NOMO-1 (cell line): ENCODE results near the gene GRM1.

ENCODE experiments used
- DNase-seq, 2 experiments: peaks; one replicate each; lab custom pipeline; 2025; ENCODE audit not compliant: unreplicated experiment in 2 of 2; lab: John Stamatoyannopoulos, UW

GRM1 gene

DNA sequence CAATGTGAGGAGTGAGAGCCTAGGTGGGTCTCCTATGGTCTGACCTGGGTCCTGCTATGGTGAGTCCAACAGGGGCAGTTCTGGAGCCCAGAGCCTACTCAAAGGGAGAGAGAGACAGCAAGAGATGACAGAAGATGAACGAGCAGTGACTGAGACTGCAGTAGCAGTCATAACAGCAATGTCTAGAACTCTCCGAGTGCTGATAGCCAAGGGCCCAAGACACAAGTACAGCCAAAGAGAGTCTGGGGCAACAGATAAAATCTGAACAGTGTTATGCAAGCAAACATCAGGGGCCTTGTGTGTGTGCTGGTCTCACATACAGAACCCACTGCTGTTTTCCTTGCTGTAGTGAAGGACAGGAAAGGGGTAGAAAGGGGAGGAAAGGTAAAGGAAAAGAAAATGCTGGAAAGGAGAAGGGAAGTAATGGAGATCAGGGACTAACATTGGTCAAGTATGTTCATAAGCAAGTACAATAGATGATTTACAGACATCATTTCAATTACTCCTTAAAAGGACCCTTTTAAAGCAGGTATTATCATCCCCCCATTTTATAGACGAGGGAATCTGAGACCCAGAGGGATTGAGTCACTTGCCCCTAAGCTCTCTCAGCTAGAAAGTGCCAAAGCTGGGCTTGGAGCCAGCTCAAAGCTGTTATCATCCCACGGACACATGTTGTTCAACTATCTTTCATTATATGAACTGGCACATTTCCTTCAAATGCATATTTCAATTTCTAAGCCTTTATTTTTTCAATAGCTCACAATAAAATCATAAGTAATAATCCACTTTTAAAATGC, 332.5 kb downstream of the GRM1 start:
- DNase-seq: no peak

DNA sequence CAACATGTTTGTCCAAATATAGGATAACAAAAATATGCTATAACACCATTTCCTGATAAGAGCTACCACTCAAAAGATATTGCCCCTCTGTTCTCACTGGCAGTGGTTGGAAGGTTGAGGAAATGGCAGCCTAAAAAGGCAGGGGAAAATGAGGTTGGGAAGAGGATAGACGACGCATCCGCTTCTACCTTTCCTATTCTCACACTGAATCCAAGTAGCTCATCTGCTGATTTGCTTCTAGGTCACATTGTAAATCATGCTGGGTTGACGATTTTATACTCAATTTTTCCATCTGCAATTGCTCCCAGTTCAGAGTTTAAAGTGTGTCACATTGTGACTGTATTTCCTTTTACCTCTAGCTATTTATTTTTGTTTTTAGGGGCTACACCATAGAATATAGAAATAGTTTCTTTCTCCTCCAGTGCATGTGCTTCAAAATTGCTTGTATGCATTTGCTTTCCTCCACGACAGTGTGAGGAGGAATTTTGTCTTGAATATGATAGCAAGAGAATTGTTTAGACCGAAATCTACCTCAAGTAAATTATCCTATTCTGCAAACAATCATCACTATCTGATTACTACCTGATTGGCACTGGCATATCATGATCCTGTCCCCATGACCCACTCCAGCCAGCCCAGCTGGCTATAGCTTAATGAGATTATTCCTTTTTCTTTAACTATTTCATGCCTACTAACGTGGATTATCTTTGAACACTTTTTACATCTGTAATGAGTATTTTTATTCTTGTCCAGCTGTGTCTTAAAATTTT, 335.2 kb downstream of the GRM1 start:
- no peak for DNase-seq

DNA sequence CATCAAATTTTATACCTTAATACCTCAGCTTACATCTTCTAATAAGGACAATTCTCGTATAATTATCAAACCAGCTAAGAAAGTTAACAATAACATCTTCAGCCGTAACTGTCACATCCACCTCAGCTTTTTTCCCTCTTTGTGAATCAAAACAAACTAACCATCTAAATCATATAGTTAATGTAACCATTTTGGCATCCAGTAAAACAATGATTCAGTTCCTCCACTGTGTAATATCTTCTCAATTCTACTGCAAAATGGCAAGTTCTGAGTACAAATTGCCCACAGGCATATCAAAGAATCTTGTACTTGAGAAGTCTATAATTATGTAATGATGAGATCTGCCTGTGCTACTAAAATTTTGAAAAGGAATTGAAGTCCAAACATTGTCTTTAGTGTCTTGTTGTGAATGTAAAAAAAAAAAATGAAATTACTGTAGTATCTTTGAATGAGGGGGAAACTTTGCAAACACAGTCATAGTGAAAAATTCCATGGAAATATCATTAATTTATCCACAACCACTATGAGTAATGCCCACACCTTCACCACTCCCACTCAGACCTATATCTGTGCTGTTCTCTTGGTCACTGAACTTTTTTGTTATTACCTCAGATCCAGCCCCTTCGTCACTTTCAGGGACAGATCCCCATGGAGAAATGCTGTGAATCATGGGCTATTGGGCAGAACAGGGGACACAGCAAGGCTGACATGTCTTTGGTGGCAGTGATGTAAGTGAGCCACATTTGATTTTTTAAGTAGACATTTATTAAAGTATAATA, 336.1 kb downstream of the GRM1 start:
- DNase-seq: no peak

DNA sequence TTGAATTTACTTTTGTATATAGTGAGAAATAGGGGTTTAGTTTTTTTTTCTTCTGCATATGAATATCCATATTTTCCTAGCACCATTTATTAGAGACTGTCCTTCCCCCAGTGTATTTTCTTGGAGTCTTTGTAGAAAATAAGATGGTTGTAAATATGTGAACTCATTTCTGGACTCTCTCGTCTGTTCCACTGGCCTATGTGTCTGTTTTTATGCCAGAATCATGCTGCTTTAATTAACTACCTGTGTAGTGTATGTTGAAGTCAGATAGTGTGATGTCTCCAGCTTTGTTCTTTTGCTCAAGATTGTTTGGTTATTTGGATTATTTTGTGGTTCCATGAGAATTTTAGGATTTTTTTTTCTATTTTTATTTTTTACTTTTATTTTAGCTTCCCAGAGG, 338.2 kb downstream of the GRM1 start:
- DNase-seq: no peak

DNA sequence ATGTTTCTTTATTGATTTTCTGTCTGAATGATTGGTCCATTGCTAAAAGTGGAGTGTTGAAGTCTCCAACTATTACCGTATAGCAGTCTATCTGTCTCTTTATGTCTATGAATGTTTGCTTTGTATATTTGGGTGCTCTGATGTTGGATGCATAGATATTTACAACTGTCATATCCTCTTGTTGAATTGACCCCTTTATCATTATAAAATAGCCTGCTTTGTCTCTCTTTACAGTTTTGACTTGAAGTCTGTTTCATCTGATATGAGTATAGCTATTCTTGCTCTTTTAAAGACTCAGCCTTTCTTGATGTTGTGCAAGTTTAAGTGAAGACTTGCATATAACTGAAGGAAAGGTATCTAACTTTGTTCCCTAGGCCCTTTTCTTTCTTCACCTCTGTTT, 341.0 kb downstream of the GRM1 start:
- no peak for DNase-seq

DNA sequence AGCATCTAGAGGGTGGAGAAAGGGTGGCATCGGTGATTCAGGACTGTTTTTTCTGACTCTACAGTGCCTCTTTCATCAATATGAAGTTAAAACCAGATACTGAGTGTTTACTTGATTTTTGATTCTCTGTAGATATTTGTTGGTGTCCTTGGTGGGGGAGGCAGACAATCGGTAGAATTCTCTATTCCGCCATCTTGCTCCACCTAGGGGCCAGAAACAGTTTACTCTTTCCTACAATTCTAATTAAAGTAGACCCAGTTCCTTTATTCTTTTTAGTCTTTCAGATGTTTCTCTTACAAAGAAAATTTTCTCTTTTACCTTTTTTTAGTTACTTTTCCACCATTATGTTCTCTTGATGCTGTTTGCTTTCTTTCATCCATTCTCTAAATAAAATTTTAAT, 352.6 kb downstream of the GRM1 start:
- no peak for DNase-seq

DNA sequence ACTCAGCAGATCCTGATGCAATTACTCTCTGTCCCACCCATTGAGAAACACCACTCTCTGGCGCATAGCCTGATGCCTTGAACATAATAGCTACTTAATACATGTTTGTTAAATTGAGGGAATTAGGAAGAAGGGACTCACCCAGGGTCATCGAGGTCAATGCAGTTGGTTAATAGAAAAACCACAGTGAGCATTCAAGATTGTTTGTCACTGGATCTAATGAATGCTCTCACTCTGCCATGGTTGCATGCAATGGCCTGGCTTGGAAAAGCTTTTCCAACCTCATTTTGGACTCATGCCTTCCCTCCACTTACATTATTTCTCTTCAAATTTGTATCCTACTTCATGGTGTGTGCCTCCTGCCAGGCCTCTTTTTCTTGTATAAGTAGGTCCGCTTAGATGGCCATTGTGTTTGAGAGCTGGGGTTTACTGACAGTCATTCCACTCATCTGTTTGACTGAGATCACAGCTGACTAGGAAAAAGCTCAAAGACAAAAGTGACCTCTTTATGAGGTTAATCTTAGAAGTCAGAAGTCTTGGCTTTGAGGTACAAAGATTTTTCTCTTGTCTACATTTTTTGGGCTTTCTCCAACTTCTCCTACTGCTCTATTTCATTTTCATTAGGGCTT, 360.0 kb downstream of the GRM1 start:
- no peak for DNase-seq

DNA sequence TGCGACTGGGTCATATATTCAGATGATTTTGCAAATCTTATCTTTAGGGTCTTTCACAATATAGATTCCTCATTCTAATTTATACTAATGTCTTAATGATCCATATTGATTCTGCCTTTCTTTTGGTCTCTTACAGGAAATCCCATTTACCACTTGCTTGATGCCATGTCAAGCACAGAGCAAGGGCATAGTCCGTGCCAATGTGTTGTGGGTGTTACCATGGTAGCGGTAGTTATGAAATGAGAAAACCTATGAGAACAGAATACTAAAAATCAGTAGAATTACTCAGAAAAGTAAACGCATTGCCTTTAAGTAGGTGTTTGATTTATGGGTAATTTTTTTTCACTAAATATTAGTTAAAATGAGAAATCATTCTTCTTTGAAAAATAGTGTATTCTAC, 360.9 kb downstream of the GRM1 start:
- no peak for DNase-seq

DNA sequence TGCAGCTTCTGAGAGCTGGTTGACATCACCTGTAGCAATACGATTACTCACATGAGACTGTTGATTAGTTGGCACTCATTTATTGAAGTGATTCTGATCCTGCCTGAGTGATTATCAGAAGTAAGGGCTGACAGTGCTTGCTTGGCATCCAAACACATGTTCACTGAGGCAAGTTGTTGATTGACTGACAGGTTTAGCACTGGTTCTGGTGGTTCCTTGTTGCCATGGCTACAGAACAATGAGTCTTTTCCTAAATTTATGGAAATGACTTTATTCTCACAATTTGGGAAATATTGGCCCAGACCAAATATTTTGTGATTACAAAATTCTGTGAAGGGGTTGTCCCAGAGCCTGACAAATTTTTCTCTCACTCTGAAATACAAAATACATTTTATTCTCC, 368.8 kb downstream of the GRM1 start:
- DNase-seq: no peak

DNA sequence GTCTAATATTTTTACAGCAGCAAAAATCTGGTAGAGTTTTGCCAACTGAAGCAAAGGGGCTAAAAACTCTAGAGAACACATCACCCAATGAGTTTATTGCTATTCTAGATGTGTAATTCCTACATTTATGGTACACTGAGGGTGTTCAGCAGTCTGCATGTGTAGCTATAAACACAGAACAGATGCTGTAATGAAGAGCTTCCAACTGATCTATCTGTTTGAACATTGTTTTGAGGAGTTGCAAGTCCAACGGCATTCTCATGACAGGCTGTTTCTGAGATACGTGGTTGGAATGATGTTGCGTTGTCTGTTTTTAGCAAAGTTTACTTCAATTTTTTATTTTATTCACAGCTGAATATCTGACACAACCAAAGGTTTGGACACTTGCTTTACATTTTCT, 373.6 kb downstream of the GRM1 start:
- DNase-seq: no peak

DNA sequence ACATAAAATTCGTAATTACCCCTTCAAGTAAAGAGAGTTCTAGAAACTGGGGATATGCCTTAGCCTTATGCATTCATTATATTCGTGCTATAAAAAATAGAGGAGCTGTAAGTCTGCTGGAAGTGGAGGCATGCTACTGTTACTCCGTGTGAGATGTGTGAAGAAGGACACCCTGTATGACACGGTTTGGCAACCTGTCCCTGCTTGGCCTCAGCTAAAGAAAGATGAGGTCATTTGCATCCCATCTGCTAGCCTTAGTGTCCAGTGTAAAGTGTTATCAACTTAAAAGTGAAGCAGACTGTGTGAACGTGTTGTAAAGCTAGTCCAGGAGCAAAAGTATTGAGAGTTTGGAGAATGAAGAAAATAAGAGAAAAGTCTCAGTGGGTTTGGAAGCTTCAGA, 379.7 kb downstream of the GRM1 start:
- no peak for DNase-seq

DNA sequence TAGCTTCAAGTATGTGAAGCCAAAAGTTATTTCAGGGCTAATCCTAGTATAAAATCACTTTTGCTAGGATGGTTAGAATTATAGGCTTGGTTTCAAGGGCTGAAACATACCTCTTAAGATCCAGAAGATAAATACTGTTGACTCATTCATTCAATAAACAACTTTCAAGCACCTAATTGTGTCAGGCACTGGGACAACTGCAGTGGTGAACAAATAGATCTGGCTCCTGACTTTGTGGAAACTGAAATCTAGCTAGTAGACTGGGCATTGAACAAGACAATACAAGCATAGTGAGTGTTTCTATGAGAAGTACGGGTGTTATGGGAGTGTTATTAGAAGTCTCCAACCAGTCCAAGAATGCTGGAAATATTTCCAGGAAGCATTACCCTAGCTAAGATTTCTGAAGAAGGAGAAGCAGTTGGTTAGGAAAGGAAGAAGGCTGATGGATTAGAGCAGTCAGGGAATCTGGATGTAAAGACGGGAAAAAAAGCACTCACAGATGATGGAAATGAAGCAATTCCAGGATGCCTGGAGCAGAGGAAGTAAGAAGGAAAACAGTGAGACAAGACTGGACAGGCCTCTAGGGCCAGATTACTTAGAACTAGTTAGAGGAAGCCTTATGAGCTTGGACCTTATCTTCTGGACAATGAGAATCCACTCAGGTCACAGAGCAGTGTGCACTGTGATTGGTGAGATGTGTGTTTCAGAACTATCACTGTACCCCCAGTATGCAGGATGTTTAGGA, 382.2 kb downstream of the GRM1 start:
- no peak for DNase-seq

DNA sequence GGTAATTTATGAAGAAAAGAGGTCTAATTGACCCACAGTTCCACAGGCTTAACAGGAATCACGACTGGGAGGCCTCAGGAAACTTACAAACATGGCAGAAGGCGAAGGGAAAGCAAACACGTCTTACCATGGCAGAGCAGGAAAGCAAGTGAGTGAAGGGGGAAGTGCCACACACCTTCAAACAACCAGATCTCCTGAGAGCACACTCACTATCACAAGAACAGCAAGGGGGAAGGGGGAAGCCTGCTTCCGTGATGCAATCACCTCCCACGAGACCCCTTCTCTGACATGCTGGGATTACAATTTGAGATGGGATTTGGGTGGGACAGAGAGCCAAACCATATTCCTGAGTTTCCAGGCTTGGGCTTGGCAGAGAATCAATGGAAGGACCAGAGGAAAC, 390.7 kb downstream of the GRM1 start:
- no peak for DNase-seq

DNA sequence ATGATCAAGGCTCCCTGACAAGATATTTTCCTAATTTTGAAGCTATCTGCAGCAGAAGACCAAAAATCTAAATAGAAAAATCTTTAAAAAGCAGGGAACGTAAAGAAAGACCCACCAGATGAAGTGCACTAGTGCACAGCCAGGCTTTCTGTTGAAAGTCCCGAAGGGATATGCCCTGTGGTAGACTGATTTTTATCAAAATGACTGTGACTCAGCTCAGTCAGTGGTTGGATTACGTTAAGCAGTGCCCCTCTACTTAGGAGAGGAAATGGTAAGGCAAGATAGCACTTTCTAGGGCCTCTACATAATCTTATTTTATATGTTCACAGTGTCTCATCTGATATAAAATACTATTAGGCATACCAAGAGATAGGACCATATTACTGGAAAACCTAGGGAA, 391.4 kb downstream of the GRM1 start:
- no peak for DNase-seq

DNA sequence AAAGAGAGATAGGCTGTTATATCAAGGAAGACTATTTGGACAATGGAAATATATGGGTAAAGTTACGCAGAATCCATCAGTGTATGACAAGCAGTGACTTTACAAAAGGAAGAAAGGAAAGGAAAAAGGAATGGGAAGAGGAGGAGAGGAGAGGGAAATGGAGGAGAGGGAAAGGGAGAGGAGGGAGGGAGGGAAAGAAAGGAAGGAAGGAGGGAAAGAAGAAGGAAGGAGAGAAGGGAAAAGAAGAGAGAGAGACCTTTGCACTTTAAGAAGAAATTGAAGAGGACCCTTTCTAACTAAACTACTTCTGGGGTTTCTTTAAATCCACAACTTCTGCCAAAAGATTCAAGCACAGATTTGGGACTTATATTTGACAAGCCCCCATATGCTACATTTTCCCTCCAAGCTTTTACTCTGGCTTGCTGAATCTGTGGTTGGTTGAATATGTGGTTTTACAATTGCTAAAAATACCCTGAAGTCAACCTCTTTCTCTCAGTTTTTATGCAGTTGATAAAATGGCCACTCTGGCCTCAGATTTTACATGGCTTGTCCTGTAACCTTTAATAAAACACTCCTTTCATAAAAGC, 394.0 kb downstream of the GRM1 start:
- DNase-seq: no peak

DNA sequence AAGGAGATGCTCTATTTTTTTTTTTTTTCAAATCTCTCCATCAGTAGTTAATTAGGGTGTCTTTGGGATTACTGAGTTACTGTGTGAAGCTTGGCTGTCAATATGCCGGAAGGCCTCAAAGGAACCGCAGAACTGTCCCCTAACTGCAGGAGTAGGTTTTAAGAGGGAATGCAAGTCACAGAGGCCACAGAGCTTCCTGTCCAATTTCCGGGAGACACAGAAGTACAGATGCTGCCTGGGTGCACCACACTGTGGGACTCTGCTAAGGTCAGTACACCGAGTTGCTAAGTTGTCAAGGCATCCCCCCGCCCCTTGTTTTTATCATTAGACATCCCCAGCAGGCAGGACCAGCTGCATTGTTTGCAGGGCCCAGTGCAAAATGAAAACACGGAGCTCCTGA, 394.6 kb downstream of the GRM1 start:
- DNase-seq: no peak

DNA sequence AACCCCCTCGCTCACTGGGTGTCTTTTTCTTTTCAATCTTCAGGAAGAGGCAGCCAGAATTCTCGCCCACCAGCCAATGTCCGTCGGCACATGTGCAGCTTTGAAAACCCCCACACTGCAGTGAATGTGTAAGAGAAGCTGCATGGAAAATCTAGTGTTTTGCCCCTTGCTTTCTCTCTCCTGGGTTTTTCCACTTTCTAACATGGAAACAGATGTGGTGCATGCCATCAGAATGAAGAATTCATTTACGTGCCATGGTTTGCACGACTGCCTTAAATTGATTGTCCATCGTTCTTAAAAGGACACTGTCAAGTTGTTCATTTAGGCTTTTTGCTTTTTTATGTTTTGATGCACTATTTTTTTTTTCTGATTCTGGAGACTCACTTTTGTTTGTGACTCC, 397.7 kb downstream of the GRM1 start:
- no peak for DNase-seq

DNA sequence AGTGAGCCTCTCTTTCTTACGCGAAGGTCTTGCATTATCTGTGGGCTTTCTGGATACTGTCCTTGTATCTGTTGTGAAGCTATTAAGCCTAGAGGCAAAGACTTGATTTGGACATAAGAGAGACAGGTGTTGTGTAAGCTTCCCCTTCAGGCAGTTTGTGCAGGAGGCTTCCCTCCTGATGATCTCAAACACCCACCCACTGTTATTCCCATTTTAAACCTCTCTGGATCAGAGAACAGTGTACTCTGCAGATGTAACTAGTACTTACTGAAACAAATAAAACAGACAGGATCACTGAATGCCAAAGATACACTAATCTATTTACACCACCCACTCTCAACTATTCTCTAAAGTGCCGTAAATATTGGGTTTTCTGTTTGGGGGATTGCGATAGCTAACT, 401.0 kb downstream of the GRM1 start:
- no peak for DNase-seq

DNA sequence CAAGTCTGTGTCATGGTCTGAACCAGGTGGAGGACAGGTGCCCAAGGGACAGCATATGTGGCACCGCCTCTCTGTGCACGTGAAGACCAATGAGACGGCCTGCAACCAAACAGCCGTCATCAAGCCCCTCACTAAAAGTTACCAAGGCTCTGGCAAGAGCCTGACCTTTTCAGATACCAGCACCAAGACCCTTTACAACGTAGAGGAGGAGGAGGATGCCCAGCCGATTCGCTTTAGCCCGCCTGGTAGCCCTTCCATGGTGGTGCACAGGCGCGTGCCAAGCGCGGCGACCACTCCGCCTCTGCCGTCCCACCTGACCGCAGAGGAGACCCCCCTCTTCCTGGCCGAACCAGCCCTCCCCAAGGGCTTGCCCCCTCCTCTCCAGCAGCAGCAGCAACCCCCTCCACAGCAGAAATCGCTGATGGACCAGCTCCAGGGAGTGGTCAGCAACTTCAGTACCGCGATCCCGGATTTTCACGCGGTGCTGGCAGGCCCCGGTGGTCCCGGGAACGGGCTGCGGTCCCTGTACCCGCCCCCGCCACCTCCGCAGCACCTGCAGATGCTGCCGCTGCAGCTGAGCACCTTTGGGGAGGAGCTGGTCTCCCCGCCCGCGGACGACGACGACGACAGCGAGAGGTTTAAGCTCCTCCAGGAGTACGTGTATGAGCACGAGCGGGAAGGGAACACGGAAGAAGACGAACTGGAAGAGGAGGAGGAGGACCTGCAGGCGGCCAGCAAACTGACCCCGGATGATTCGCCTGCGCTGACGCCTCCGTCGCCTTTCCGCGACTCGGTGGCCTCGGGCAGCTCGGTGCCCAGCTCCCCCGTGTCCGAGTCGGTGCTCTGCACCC, 405.2 kb downstream of the GRM1 start:
- DNase-seq: no peak
